Keratinocyte (primary cell): ENCODE measurements around the gene FNDC10. TPM values are rescaled to one million over a fixed set of nuclear protein-coding genes. Genes with fewer than 3 reads are reported as not detected.

Experiments used
- DNase-seq: peaks from one replicate; pipeline ENCODE4 v3.0.0-alpha.2; 2011; ENCODE audit warnings: low read depth, missing footprints, low spot score
- FAIRE-seq: peaks from 2 replicates; lab custom pipeline; 2011; peaks lifted over from hg19 to GRCh38; lab: Jason Lieb, UNC
- H2AFZ ChIP-seq: 2 replicates; pipeline ENCODE4 v1.6.0; 2012; ENCODE audit warnings: low read length, control low read depth, inconsistent platforms; ENCODE audit not compliant: control insufficient read depth
- H3K27ac ChIP-seq: 2 replicates; pipeline ENCODE4 v1.5.1; 2011; ENCODE audit warnings: low read length; ENCODE audit not compliant: control insufficient read depth, insufficient read depth
- H3K27me3 ChIP-seq: 3 replicates; pipeline ENCODE4 v1.6.0; 2011; ENCODE audit warnings: low read length; ENCODE audit not compliant: control insufficient read depth, insufficient read depth; ENCODE audit errors: extremely low read depth
- H3K36me3 ChIP-seq, 2 experiments: 2 replicates in 1 of 2; 3 replicates in 1 of 2; pipeline ENCODE4 v1.5.1; 2011; ENCODE audit warnings: low read length in 2 of 2, mild to moderate bottlenecking in 1 of 2; ENCODE audit not compliant: control insufficient read depth in 2 of 2, insufficient read depth in 2 of 2; ENCODE audit errors: extremely low read depth in 1 of 2
- H3K4me1 ChIP-seq: 3 replicates; pipeline ENCODE4 v1.5.1; 2011; ENCODE audit warnings: low read length; ENCODE audit not compliant: control insufficient read depth, insufficient read depth; ENCODE audit errors: extremely low read depth
- H3K4me2 ChIP-seq: 3 replicates; pipeline ENCODE4 v1.6.0; 2011; ENCODE audit warnings: low read depth, low read length; ENCODE audit not compliant: control insufficient read depth, insufficient read depth; ENCODE audit errors: extremely low read depth
- H3K4me3 ChIP-seq, 3 experiments: fragments of 200-600 bp in 1 of 3; sonication (generic) in 1 of 3; 2 replicates in 2 of 3; 3 replicates in 1 of 3; pipeline ENCODE4 v1.5.1; 2011 to 2016; ENCODE audit warnings: low read length in 3 of 3, mild to moderate bottlenecking in 3 of 3, control low read depth in 2 of 3, inconsistent platforms in 1 of 3, low read depth in 1 of 3, mixed read lengths in 1 of 3, mixed run types in 1 of 3, moderate library complexity in 1 of 3; ENCODE audit not compliant: control insufficient read depth in 2 of 3, insufficient read depth in 2 of 3; ENCODE audit errors: extremely low read depth in 1 of 3
- H3K79me2 ChIP-seq: 2 replicates; pipeline ENCODE4 v1.6.0; 2012; ENCODE audit warnings: low read length; ENCODE audit not compliant: control insufficient read depth, insufficient read depth
- H3K9ac ChIP-seq: 3 replicates; pipeline ENCODE4 v1.6.0; 2011; ENCODE audit warnings: low read length; ENCODE audit not compliant: control insufficient read depth, insufficient read depth; ENCODE audit errors: extremely low read depth
- H3K9me1 ChIP-seq: 3 replicates; pipeline ENCODE4 v1.6.0; 2011; ENCODE audit warnings: low read length; ENCODE audit not compliant: control insufficient read depth, insufficient read depth; ENCODE audit errors: extremely low read depth
- H3K9me3 ChIP-seq: 2 replicates; pipeline ENCODE4 v1.5.1; 2012; ENCODE audit warnings: low read depth, low read length; ENCODE audit not compliant: control insufficient read depth
- H4K20me1 ChIP-seq: 3 replicates; pipeline ENCODE4 v1.6.0; 2011; ENCODE audit warnings: low read length; ENCODE audit not compliant: control insufficient read depth, insufficient read depth; ENCODE audit errors: extremely low read depth
- EZH2 ChIP-seq: IDR thresholded peaks from one replicate; pipeline ENCODE4 v1.6.1; 2012; ENCODE audit warnings: inconsistent platforms, mild to moderate bottlenecking, low read length, moderate library complexity
- dilution Hi-C: fragments of 300-500 bp; cut with MboI; formaldehyde crosslinking; loops from one replicate; pipeline ENCODE4 v1.7.0; 2020; ENCODE audit warnings: low sequenced_read_pairs; ENCODE audit not compliant: extremely low pct_ligation_motif_present
- polyA plus RNA-seq, 5 experiments: library from polyadenylated mRNA; depleted of rRNA in 3 of 5; stranded (reverse) in 3 of 5; stranded (forward) in 1 of 5; unstranded in 1 of 5; fragments of >200 nt; gene quantifications; 1 replicate in 1 of 5; 2 replicates in 3 of 5; 3 replicates in 1 of 5; pipeline versions ENCODE4 v1.2.1 to v1.2.3, GENCODE V29; 2011 to 2012; ENCODE audit warnings: missing spikeins in 2 of 5, low read depth in 1 of 5, low replicate concordance in 1 of 5
- TF ChIP-seq, protein P1 (sequence below), 3 experiments: IDR thresholded peaks in 1 of 3; conservative IDR thresholded peaks in 1 of 3; optimal IDR thresholded peaks in 1 of 3; 2 replicates in 2 of 3; 3 replicates in 1 of 3; pipeline versions ENCODE3 to v1.5.1; 2011; ENCODE audit warnings: low read length in 3 of 3, mild to moderate bottlenecking in 3 of 3, moderate library complexity in 2 of 3, control low read depth in 1 of 3, inconsistent platforms in 1 of 3; ENCODE audit not compliant: insufficient read depth in 2 of 3; ENCODE audit errors: extremely low read depth in 1 of 3

Gene FNDC10
- polyA plus RNA-seq, 1 donor (not counting 4 experiments of a cell fraction or from before 2014, with no cell fraction given): 1.2 TPM

- Histone ChIP-seq H3K9me3 (no peaks in the 10 kb centered on the region), H3K27me3 (peaks cover 15% of the 10 kb centered on the region), H3K9me1 (no peaks in the 10 kb centered on the region), H2AFZ (no peak overlapping the region), H3K27ac (no peak overlapping the region), H3K79me2 (no peaks in the 10 kb centered on the region), H3K4me2 (no peak overlapping the region), H3K9ac (no peak overlapping the region), H3K4me1 (peaks cover 18% of the 10 kb centered on the region), H3K36me3 (no peaks in the 10 kb centered on the region), H3K4me3 (no peak overlapping the region), H4K20me1 (no peaks in the 10 kb centered on the region)
- FAIRE-seq (no peak), DNase-seq (no peak)
- dilution Hi-C loops: no loop called here
- TF ChIP-seq, protein P1, sequence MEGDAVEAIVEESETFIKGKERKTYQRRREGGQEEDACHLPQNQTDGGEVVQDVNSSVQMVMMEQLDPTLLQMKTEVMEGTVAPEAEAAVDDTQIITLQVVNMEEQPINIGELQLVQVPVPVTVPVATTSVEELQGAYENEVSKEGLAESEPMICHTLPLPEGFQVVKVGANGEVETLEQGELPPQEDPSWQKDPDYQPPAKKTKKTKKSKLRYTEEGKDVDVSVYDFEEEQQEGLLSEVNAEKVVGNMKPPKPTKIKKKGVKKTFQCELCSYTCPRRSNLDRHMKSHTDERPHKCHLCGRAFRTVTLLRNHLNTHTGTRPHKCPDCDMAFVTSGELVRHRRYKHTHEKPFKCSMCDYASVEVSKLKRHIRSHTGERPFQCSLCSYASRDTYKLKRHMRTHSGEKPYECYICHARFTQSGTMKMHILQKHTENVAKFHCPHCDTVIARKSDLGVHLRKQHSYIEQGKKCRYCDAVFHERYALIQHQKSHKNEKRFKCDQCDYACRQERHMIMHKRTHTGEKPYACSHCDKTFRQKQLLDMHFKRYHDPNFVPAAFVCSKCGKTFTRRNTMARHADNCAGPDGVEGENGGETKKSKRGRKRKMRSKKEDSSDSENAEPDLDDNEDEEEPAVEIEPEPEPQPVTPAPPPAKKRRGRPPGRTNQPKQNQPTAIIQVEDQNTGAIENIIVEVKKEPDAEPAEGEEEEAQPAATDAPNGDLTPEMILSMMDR (optimal IDR thresholded peaks at IDR 0.05 in 1 of 3, IDR thresholded peaks at IDR 0.05 in 1 of 3, conservative IDR thresholded peaks at IDR 0.05 in 1 of 3; ENCODE audit: extremely low read depth in 1 of 3, insufficient read depth in 2 of 3, low read length in 3 of 3): peak in 1 of 3 experiments; percentile 23
- TF ChIP-seq EZH2: no peak
Measured at GRCh38 chr1:1630191-1630964, 30.4 kb upstream of the FNDC10 start.

GRCh38 chr1:1629430-1630190, 29.7 kb upstream of the FNDC10 start:
- H3K4me2 ChIP-seq: peak overlapping the region; percentile 84
- no peaks in the 10 kb centered on the region for H4K20me1 ChIP-seq
- DNase-seq (no peak), FAIRE-seq (no peak)
- H3K27ac ChIP-seq: no peak overlapping the region
- no peak overlapping the region for H2AFZ ChIP-seq
- H3K4me3 ChIP-seq: peak overlapping the region; percentile 30 to 62 (median 53)
- no peaks in the 10 kb centered on the region for H3K36me3 ChIP-seq
- H3K9ac ChIP-seq: peak overlapping the region; percentile 33
- H3K9me3 ChIP-seq: no peaks in the 10 kb centered on the region
- no peak for TF ChIP-seq EZH2
- TF ChIP-seq, protein P1 (optimal IDR thresholded peaks at IDR 0.05 in 1 of 3, IDR thresholded peaks at IDR 0.05 in 1 of 3, conservative IDR thresholded peaks at IDR 0.05 in 1 of 3; ENCODE audit: extremely low read depth in 1 of 3, insufficient read depth in 2 of 3, low read length in 3 of 3): no peak
- no peaks in the 10 kb centered on the region for H3K9me1 ChIP-seq
- no peaks in the 10 kb centered on the region for H3K79me2 ChIP-seq
- dilution Hi-C loops: no loop called here
- H3K4me1 ChIP-seq: peaks cover 18% of the 10 kb centered on the region
- peaks cover 15% of the 10 kb centered on the region for H3K27me3 ChIP-seq
